Smooth muscle cell of trachea (primary cell): ENCODE data around the gene GBP3. TPM values are rescaled to one million over a fixed set of nuclear protein-coding genes. Genes with fewer than 3 reads are reported as not detected.

Experiments used
- total RNA-seq: library from RNA; depleted of rRNA; stranded (reverse); fragments of >200 nt; gene quantifications from 2 replicates; pipeline ENCODE4 v1.2.1, GENCODE V29; 2014

Gene GBP3, protein sequence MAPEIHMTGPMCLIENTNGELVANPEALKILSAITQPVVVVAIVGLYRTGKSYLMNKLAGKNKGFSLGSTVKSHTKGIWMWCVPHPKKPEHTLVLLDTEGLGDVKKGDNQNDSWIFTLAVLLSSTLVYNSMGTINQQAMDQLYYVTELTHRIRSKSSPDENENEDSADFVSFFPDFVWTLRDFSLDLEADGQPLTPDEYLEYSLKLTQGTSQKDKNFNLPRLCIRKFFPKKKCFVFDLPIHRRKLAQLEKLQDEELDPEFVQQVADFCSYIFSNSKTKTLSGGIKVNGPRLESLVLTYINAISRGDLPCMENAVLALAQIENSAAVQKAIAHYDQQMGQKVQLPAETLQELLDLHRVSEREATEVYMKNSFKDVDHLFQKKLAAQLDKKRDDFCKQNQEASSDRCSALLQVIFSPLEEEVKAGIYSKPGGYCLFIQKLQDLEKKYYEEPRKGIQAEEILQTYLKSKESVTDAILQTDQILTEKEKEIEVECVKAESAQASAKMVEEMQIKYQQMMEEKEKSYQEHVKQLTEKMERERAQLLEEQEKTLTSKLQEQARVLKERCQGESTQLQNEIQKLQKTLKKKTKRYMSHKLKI
- 28.8 and 48.0 TPM in 2 replicates for total RNA-seq

DNA sequence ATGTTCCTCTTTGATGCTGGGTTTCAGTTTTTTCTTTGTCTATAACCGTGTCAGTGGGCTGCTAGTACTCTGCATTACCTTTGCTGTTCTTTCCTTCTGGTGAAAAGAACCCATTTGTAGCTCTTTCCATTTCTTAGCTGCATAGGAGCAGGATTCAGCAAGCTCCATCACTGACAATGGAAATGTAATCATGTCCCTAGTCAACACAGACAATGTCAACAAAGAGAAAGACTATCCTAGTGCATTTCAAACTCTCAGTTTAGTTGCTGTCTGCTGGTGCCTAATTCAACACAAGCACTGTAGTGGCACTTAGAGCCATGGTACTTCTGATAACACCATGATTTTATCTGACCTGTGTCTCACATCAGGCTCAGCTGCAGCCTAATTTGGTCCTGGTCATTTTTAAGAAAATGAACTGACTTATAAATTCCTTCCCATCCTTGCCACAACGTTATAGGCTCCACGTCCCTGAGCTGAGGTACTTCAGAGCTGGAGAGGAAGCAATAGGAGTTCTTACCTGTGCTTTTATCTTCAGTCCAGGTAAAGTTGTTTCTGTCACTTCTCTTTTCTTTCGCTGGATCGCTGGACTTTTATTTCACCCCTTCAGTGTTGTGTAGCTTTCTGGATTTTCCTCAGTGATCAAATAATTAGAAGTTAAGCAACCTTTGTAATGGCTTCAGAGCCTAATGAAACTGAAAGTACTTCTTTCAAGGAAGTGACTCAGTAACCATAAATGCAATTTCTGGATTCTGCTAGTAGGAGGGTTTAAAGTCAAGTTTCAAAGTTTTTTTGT, at the start of gene GBP3:
TSS of gene GBP3 (minus strand) at position 700 of the 793 bp plus-strand sequence. CDS start 2,145 bp downstream, outside the sequence.

DNA sequence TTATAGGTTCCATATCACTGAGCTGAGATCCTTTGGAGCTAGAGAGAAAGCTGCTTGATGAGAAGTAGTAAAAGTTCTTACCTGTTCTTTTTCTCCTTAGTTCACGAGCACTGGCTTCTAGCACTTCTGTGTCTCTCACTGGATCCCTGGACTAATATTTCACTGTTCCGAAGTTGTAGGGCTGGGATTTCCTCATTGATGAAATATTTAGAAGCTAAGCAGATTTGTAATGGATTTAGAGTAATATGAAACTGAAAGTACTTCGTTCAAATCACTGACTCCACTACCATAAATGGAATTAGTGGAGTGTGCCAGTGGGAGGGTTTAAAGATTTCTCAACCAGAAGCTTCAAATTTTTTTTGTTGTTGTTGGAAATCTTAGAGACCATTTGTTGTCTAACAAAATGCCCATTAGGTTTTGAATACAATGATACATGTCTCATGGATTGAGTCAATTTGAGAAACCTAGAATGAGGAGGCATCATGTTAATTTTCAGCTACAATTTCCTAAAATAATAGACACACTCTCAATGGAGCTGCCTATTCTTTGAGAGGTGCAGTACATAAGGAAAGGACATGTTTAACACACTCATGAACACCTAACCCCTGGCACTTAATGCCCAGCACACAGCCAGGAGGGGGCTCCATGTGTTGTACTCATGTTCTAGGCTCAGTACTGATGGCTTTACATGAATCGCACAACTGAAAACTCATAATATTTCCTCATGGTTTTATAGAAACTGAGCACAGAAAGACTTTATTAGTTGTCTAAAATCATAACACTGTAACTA, 42.6 kb upstream of the GBP3 start, which contains the start of gene GBP1:
TSS of gene GBP1 (minus strand) at position 130 of the 790 bp plus-strand sequence. CDS start 1,974 bp downstream, outside the sequence.

Other genes starting within 250 kb of the GBP3 start
- 30.6 and 43.3 TPM in 2 replicates for gene GTF2B, start 131.3 kb downstream of the GBP3 start, total RNA-seq
- 40.7 and 67.2 TPM in 2 replicates for gene KYAT3, start 30.2 kb downstream of the GBP3 start, total RNA-seq
- 9.3 and 15.1 TPM in 2 replicates for gene RBMXL1, start 30.2 kb downstream of the GBP3 start, total RNA-seq
- gene GBP1, start 42.3 kb upstream of the GBP3 start, total RNA-seq, result 25.5 and 38.5 TPM in 2 replicates
- gene GBP2, start 103.2 kb upstream of the GBP3 start, total RNA-seq, result 47.7 and 60.5 TPM in 2 replicates
- gene GBP7, start 153.1 kb upstream of the GBP3 start, total RNA-seq, result not detected in 2 replicates
- gene GBP4, start 176.1 kb upstream of the GBP3 start, total RNA-seq, result 0.15 and 0.33 TPM in 2 replicates
- 0.17 and 0.87 TPM in 2 replicates for gene GBP5, start 250.0 kb upstream of the GBP3 start, total RNA-seq